T1000 (cell line): ENCODE data around the gene SPSB2.
"Not testable (repeated sequence)": the region's sequence is repeated elsewhere in the genome, so short reads cannot be mapped to it uniquely, and the experiment has no call there.

Source experiments
- DNase-seq: peaks from one replicate; lab custom pipeline; 2025; ENCODE audit warnings: mixed read lengths; lab: John Stamatoyannopoulos, UW

Gene SPSB2

GRCh38 chr12:6902448-6902847 lies 29.3 kb upstream of the SPSB2 start:
- no peak for DNase-seq

GRCh38 chr12:6899837-6900519 lies 26.9 kb upstream of the SPSB2 start:
- DNase-seq, result no peak

DNA sequence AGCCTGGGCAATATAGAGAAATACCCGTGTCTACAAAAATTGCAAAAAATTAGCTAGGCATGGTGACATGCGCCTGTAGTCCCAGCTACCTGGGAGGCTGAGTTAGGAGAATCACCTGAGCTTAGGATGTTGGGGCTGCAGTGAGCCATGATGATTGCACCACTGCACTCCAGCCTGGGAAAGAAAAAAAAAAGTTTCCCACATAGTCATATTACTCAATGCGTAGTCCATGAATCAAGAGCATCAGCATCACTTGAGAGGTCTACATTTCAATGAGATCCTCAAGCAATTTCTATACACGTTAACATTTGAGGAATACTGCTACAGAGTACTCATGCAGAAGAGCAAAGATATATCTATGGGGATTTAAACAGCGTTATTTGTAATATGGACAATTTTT lies 26.3 kb upstream of the SPSB2 start:
- DNase-seq, result no peak

- DNase-seq, result no peak
Observed at GRCh38 chr12:6896846-6897435, 23.8 kb upstream of the SPSB2 start.

DNA sequence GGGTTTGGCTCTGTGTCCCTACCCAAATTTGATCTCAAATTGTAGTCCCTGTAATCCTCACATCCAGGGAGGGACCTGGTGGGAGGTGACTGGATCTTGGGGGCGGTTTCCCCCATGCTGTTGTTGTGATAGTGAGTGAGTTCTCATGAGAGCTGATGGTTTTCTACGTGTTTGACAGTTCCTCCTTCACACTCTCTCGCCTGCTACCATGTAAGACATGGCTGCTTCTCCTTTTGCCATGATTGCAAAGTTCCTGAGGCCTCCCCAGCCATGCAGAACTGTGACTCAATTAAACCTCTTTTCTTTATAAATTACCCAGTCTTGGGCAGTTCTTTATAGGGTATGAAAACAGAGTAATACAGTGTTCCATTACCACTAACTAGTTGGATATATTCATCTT lies 21.2 kb upstream of the SPSB2 start:
- DNase-seq, result no peak

DNA sequence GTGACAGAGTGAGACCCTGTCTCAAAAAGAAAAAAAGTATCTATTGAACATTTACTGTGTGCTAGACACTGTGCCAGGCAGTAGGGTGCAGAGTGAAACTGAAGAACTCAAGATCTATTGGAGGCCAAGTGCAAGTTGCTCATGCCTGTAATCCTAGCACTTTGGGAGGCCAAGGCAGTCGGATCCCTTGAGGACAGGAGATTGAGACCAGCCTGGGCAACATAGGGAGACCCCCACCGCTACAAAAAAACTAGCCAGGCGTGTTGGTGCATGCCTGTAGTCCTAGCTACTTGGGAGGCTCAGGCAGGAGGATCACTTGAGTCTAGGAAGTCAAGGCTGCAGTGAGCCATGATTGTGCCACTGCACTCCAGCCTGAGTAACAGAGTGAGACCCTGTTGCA lies 19.6 kb upstream of the SPSB2 start:
- DNase-seq, result not testable (repeated sequence)

- no peak for DNase-seq
Observed at GRCh38 chr12:6891646-6892001, 18.5 kb upstream of the SPSB2 start.

- peak; percentile 96 for DNase-seq
Observed at GRCh38 chr12:6890789-6891645, 17.9 kb upstream of the SPSB2 start.

GRCh38 chr12:6889775-6890573 lies 16.9 kb upstream of the SPSB2 start:
- not testable (repeated sequence) for DNase-seq

DNA sequence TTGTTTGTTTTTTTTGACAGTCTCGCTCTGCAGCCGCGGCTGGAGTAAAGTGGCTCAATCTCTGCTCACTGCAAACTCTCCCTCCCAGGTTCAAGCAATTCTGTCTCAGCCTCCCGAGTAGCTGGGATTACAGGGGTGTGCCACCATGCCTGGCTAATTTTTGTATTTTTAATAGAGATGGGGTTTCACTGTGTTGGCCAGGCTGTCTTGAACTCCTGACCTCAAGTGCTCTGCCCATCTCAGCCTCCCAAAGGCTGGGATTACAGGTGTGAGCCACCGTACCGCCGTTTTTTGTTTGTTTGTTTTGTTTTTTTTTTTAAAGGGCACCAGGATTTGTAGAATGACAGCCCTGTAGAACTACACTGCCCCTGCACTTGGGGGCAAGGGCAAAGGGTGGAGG lies 15.7 kb upstream of the SPSB2 start:
- not testable (repeated sequence) for DNase-seq

DNA sequence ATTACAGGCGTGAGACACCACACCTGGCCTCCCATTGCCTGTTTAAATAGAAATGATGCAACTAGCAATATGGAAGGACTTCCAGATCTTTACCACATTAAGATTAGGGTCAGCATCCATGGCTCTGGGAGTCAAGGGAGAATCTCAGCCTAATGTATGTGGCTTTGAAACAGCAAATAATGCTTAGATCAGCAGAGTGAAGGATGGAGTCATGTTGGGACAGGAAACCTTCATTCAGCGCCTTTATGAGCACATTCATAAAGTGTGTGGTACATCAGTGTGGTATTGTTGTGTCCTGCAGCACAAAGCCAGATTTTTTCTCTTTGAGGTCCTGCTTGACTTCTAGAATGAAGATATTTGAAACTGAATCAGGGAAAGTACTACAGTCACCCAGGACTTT lies 15.3 kb upstream of the SPSB2 start:
- DNase-seq, result no peak

- no peak for DNase-seq
Observed at GRCh38 chr12:6887460-6887859, 14.4 kb upstream of the SPSB2 start.

DNA sequence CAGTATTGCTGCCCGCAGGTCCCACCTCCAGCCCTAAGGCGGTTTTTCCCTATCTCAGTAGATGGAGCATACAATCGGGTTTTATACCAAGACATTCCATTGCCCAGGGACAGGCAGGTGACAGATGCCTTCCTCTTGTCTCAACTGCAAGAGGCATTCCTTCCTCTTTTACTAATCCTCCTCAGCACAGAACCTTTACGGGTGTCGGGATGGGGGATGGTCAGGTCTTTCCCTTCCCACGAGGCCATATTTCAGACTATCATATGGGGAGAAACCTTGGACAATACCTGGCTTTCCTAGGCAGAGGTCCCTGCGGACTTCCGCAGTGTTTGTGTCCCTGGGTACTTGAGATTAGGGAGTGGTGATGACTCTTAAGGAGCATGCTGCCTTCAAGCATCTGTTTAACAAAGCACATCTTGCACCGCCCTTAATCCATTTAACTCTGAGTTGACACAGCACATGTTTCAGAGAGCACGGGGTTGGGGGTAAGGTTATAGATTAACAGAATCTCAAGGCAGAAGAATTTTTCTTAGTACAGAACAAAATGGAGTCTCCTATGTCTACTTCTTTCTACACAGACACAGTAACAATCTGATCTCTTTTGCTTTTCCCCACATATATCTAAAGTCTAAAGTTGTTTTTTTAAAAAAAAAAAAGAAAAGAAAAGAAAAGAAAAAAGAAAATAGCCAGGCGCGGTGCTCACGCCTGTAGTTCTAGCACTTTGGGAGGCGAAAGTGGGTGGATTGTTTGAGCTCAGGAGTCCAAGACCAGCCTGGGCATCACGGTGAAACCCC lies 13.3 kb upstream of the SPSB2 start:
- not testable (repeated sequence) for DNase-seq

GRCh38 chr12:6884539-6884938 lies 11.4 kb upstream of the SPSB2 start:
- DNase-seq, result no peak

- DNase-seq, result no peak
Observed at GRCh38 chr12:6883683-6884082, 10.6 kb upstream of the SPSB2 start.

GRCh38 chr12:6883252-6883651 lies 10.1 kb upstream of the SPSB2 start:
- DNase-seq, result no peak

DNA sequence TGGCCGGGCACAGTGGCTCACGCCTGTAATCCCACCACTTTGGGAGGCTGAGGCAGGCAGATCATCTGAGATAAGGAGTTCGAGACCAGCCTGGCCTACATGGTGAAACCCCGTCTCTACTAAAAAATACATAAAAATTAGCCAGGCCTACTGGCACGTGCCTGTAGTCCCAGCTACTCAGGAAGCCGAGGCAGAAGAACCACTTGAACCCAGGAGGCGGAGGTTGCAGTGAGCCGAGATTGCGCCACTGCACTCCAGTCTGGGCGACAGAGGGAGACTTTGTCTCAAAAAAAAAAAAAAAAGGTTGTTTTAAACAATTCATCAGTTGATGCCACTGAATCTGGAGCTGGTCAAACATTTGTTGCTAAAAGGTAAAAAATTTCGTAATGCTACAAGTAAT lies 6.7 kb upstream of the SPSB2 start:
- DNase-seq, result not testable (repeated sequence)

DNA sequence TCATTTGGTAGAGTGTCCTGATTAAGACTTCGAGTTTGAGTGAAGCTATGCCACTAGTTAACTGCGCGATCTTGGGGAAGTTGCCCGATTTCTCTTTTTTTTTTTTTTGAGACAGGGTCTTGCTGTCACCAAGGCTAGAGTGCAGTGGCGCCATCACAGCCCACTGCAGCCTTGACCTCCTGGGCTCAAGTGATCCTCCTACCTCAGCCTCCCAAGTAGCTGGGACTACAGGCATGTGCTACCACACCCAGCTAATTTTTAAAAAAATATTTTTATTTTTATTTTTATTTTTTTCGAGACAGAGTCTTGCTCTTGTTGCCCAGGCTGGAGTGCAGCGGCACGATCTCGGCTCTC lies 889 bp upstream of the SPSB2 start:
- DNase-seq, result not testable (repeated sequence)

DNA sequence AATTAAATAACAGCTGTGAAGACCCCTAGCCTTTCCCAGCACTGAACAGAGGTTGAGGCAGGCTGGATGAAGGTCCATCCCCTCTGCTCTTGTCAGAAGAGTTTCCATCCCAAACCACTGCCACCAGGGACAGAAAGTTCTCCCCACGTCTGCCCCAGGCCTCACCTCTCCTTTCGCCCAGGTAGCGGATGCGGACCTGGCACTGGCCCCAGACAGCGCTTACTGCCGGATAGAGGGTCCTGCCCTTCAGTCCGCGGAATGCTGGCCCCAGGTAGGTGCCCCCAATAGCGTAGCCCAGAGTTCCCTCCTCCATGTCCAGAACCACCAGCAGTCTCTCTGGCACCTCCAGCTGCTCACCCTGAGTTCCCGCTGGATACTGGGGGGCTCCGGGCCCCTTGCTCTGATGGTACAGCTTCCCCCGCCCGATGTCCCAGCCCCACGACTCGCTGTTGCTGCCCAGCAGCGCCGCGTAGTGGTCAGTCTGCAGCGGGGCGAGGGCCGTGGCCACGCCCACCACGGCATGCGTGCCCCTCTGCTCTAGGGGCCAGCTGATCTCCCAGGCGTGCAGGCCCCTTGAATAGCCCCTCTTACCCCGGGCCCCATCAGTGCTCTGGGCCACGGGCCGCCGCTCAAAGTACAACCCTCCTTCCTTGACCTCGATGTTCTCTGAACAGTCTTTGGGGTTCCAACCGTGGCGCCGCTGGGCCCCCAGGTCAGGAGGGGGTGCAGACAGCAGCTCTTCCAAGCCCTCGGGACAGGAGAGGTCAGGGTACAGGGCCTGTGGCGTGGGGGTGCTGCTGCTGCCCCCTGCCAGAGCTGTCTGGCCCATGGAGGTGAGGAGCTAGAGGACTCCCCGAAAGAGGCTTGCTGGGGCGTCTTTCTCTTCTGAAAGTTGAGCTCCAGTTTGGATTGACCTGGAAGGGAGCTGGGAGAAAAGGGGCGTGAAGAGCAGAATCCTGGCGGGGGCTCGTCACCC lies 742 bp downstream of the SPSB2 start:
- peak; percentile 46 for DNase-seq
